ENCODE data around the gene CHURC1. TPM values are rescaled to one million over a fixed set of nuclear protein-coding genes. Genes with fewer than 3 reads are reported as not detected.

Gene CHURC1
- total RNA-seq, 1 experiment from 2014 or later: 52.4 TPM

DNA sequence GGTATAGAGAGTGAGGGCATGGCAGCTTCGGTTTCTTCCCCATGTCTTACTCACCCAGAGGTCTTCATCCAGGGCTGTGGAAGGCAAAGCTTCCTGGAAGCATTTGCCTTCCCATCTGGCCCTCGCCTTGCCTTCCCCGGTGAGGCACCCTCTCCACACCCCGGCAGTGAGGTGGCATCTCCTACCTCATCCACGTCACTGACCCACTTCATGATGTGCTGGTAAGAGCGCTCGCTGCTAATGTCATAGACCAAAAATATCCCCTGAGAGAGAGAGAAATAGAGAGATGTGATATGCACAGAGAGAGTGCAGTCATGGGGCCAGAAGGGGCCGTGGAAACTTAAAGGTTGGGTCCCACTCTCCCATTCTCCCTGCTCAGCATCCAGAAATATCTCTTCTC is 36.6 kb downstream of the CHURC1 start (continued):
- TF ChIP-seq AR (CRISPR knock-in tag; IDR thresholded peaks at IDR 0.05) (no peak), NR3C1 (CRISPR knock-in tag; conservative IDR thresholded peaks at IDR 0.05; ENCODE audit: low read depth) (no peak)

- ChIA-PET POLR2A (no interaction called here), CTCF (no interaction called here)
- H3K27me3 Mint-ChIP-seq (ENCODE audit: low read depth): no peaks in the 10 kb centered on the region
- DNase-seq (ENCODE audit: low spot score): no peak
- TF ChIP-seq SP1 (CRISPR knock-in tag; conservative IDR thresholded peaks at IDR 0.05) (no peak), CREB1 (CRISPR knock-in tag; IDR thresholded peaks at IDR 0.05) (no peak), NR2C2 (CRISPR knock-in tag; IDR thresholded peaks at IDR 0.05) (no peak), RORB (CRISPR knock-in tag; IDR thresholded peaks at IDR 0.05) (no peak), ZNF121 (CRISPR knock-in tag; IDR thresholded peaks at IDR 0.05) (no peak), SMAD3 (CRISPR knock-in tag; IDR thresholded peaks at IDR 0.05; ENCODE audit: borderline replicate concordance) (no peak), GABPB1 (CRISPR knock-in tag; IDR thresholded peaks at IDR 0.05) (no peak), CBFB (CRISPR knock-in tag; IDR thresholded peaks at IDR 0.05; ENCODE audit: low read depth) (no peak), ZNF423 (CRISPR knock-in tag; IDR thresholded peaks at IDR 0.05) (no peak), TP53 (CRISPR knock-in tag; IDR thresholded peaks at IDR 0.05) (no peak), NR3C1 (CRISPR knock-in tag; conservative IDR thresholded peaks at IDR 0.05; ENCODE audit: low read depth) (no peak), GTF2I (CRISPR knock-in tag; conservative IDR thresholded peaks at IDR 0.05) (no peak), JUN (CRISPR knock-in tag; IDR thresholded peaks at IDR 0.05) (no peak), FOXP1 (CRISPR knock-in tag; IDR thresholded peaks at IDR 0.05; ENCODE audit: borderline replicate concordance) (no peak), USF1 (CRISPR knock-in tag; IDR thresholded peaks at IDR 0.05) (no peak)
- TF ChIP-seq, protein P1, sequence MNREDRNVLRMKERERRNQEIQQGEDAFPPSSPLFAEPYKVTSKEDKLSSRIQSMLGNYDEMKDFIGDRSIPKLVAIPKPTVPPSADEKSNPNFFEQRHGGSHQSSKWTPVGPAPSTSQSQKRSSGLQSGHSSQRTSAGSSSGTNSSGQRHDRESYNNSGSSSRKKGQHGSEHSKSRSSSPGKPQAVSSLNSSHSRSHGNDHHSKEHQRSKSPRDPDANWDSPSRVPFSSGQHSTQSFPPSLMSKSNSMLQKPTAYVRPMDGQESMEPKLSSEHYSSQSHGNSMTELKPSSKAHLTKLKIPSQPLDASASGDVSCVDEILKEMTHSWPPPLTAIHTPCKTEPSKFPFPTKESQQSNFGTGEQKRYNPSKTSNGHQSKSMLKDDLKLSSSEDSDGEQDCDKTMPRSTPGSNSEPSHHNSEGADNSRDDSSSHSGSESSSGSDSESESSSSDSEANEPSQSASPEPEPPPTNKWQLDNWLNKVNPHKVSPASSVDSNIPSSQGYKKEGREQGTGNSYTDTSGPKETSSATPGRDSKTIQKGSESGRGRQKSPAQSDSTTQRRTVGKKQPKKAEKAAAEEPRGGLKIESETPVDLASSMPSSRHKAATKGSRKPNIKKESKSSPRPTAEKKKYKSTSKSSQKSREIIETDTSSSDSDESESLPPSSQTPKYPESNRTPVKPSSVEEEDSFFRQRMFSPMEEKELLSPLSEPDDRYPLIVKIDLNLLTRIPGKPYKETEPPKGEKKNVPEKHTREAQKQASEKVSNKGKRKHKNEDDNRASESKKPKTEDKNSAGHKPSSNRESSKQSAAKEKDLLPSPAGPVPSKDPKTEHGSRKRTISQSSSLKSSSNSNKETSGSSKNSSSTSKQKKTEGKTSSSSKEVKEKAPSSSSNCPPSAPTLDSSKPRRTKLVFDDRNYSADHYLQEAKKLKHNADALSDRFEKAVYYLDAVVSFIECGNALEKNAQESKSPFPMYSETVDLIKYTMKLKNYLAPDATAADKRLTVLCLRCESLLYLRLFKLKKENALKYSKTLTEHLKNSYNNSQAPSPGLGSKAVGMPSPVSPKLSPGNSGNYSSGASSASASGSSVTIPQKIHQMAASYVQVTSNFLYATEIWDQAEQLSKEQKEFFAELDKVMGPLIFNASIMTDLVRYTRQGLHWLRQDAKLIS (CRISPR knock-in tag; IDR thresholded peaks at IDR 0.05; ENCODE audit: borderline replicate concordance): no peak
- TF ChIP-seq, protein P2, sequence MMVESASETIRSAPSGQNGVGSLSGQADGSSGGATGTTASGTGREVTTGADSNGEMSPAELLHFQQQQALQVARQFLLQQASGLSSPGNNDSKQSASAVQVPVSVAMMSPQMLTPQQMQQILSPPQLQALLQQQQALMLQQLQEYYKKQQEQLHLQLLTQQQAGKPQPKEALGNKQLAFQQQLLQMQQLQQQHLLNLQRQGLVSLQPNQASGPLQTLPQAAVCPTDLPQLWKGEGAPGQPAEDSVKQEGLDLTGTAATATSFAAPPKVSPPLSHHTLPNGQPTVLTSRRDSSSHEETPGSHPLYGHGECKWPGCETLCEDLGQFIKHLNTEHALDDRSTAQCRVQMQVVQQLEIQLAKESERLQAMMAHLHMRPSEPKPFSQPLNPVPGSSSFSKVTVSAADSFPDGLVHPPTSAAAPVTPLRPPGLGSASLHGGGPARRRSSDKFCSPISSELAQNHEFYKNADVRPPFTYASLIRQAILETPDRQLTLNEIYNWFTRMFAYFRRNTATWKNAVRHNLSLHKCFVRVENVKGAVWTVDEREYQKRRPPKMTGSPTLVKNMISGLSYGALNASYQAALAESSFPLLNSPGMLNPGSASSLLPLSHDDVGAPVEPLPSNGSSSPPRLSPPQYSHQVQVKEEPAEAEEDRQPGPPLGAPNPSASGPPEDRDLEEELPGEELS (CRISPR knock-in tag; IDR thresholded peaks at IDR 0.05): no peak
- TF ChIP-seq, protein P3, sequence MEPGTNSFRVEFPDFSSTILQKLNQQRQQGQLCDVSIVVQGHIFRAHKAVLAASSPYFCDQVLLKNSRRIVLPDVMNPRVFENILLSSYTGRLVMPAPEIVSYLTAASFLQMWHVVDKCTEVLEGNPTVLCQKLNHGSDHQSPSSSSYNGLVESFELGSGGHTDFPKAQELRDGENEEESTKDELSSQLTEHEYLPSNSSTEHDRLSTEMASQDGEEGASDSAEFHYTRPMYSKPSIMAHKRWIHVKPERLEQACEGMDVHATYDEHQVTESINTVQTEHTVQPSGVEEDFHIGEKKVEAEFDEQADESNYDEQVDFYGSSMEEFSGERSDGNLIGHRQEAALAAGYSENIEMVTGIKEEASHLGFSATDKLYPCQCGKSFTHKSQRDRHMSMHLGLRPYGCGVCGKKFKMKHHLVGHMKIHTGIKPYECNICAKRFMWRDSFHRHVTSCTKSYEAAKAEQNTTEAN (CRISPR knock-in tag; IDR thresholded peaks at IDR 0.05): no peak
- H3K4me1 Mint-ChIP-seq: peaks cover 22% of the 10 kb centered on the region
- ATAC-seq: no peak
- no peak overlapping the region for H3K27ac Mint-ChIP-seq
- no peak overlapping the region for H3K4me3 Mint-ChIP-seq
- H3K9me3 Mint-ChIP-seq: no peaks in the 10 kb centered on the region
- H3K36me3 Mint-ChIP-seq: peaks cover 23% of the 10 kb centered on the region
Observed at GRCh38 chr14:64951291-64951690, 37.0 kb downstream of the CHURC1 start.
